Activated CD4-positive, alpha-beta T cell treated with anti-CD3 and anti-CD28 coated beads, Interleukin-2, amount 10 ng/mL, durations not matched to agents 24 days and 14 days (primary cell): ENCODE results near the gene GJB1. TPM values are rescaled to one million over a fixed set of nuclear protein-coding genes. Genes with fewer than 3 reads are reported as not detected.
A peak's percentile ranks its signal among the peaks of the same experiment; 100 is the strongest.

Experiments used
- DNase-seq: peaks from one replicate; pipeline ENCODE4 v3.0.0; 2022
- H3K27ac Mint-ChIP-seq: one replicate; pipeline ENCODE4 v1.8.0; 2022; ENCODE audit warnings: mild to moderate bottlenecking, mixed read lengths
- H3K27me3 Mint-ChIP-seq: one replicate; pipeline ENCODE4 v1.8.0; 2022; ENCODE audit warnings: mixed read lengths
- H3K36me3 Mint-ChIP-seq: one replicate; pipeline ENCODE4 v1.8.0; 2022; ENCODE audit warnings: low read depth, mild to moderate bottlenecking, mixed read lengths
- H3K4me1 Mint-ChIP-seq: one replicate; pipeline ENCODE4 v1.8.0; 2021; ENCODE audit warnings: mixed read lengths
- H3K4me3 Mint-ChIP-seq: one replicate; pipeline ENCODE4 v1.8.0; 2022; ENCODE audit warnings: mild to moderate bottlenecking, moderate library complexity, mixed read lengths
- H3K9me3 Mint-ChIP-seq: one replicate; pipeline ENCODE4 v1.8.0; 2021; ENCODE audit warnings: mixed read lengths
- intact Hi-C: fragments of 100-400 bp; cut with micrococcal nuclease; formaldehyde crosslinking; loops from one replicate; pipeline ENCODE4 v1.15.1; 2023
- total RNA-seq: library from RNA; stranded (reverse); gene quantifications from 2 replicates; pipeline ENCODE4 v1.2.3, GENCODE V29; 2022

GJB1 gene
- total RNA-seq, 1 donor from 2014 or later, result not detected

DNA sequence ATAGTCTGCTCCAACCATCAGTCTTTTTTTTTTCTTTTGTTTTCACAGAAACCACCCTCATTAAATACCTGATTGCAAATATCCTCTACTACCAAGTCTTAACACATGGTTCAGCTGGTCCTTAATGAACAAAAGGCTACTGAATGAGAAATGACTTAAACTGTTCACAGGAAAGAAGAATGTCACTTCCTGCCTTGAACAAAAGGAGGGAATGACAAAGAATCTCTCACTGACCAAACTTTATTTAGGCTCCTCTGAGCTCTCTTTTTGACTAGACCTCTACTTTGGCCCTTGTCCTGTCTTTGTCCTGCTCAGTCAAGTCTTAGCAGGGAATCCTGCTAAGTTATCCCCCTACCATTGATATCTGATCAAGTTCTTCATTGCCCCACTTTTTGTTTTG lies 31.8 kb upstream of the GJB1 start:
- peak overlapping the region; percentile 80 for H3K27ac Mint-ChIP-seq
- intact Hi-C loops, result no loop called here

DNA sequence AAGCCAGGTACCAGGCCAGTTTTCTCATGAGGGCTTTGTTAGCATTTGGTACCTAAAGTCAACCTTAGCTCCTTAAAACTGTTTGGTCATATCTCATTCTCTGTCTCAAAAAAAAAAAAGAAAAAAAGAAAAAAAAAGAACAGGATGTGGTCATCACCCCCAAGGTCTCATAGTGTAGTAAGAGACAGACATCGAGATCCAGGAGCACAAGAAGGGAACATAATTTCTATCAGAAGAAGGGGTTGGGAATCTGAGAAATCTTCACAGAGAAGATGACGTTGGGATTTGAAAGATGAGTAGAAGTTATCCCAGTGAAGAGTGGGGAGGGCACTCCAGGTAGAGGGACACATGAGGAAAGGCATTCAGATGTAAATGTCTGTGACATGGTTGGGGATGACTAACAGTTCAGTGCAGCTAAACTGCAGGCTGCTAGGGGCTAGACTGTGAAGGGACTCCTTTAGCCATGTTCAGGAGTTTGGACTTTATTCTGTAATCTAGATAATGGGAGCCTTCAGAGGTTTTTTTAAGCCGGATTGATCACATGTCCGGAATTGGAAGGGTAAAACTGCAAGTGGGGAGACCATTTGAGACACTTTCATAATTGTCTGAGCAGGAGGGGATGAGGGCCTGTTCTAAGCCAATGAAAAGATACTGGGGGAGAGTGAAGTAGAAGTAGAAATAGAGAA lies 26.9 kb upstream of the GJB1 start:
- peak overlapping the region; percentile 81 for H3K4me3 Mint-ChIP-seq
- peaks cover 25% of the 10 kb centered on the region for H3K4me1 Mint-ChIP-seq
- H3K27me3 Mint-ChIP-seq, result no peaks in the 10 kb centered on the region
- peaks cover 3% of the 10 kb centered on the region for H3K36me3 Mint-ChIP-seq
- intact Hi-C loops, result loop anchor here (1.0 to 5.0 kb wide), 3 partner anchors 14 to 87 kb away; partner anchors contain the start of genes NONO and ZMYM3
- no peaks in the 10 kb centered on the region for H3K9me3 Mint-ChIP-seq
- H3K27ac Mint-ChIP-seq, result peak overlapping the region; percentile 94
- DNase-seq, result peak; percentile 63

More for the DNA sequence above, 31.8 kb upstream of the GJB1 start:
- no peak for DNase-seq
- Mint-ChIP-seq H3K4me3 (no peak overlapping the region), H3K9me3 (no peaks in the 10 kb centered on the region), H3K36me3 (peaks cover 9% of the 10 kb centered on the region), H3K4me1 (peaks cover 16% of the 10 kb centered on the region), H3K27me3 (no peaks in the 10 kb centered on the region)

DNA sequence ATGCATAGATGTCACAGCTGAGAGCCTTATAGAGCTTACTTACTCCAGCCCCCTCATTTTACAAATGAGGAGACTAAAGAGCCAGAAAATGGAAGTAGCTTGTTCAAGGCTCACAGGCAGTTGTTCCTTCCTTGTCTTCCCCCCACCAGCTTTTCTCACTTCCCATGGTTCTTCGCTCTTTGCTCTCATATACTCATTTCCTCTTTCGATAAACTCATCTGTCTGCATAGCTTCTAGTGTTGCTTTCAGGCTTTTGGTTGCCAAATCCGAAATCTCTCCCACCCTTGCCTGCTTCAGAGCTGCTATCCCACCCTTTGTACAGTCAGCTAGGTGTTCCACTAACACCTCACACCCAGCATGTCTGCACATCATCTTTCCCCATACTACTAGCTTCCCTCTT lies 25.0 kb upstream of the GJB1 start:
- Mint-ChIP-seq H3K4me1 (peaks cover 18% of the 10 kb centered on the region), H3K4me3 (peak overlapping the region; percentile 91), H3K9me3 (no peaks in the 10 kb centered on the region), H3K36me3 (no peaks in the 10 kb centered on the region), H3K27ac (peak overlapping the region; percentile 88), H3K27me3 (no peaks in the 10 kb centered on the region)
- intact Hi-C loops, result loop anchor here (5.0 kb wide), 1 partner anchor 54 kb away; the partner anchor contains the start of gene ZMYM3
- peak; percentile 67 for DNase-seq

DNA sequence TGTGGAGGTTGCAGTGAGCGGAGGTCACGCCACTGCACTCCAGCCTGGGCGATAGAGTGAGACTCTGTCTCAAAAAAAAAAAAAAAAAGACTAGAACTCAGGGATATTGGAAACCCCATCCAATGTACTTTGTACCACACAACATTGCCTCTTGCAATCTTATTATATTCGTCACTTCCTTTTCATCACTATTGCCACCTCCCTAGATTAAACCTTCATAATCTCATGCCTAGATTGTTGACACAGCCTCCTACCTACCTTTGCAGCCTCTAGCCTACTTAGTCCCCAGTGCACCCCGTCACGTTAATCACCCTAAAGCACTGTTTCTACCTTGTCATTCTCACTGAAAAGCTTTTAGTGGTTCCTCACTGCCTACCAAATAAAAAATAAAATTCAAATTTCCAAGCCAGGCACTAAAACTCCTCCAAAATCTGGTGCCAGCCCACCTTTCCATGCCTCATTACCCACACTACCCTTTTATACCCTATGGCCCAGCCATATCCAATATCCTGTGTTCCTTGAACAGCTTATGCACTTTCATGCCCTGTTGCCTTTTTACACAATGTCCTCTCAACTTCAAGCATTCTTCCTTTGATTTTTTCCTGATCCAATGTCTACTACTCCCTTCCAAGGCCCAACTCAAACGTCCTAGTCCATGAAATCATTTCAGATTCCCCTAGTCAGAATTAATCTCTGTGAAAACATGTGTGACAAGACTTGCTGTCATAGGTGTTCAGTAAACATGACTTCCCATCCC lies 23.6 kb upstream of the GJB1 start:
- H3K36me3 Mint-ChIP-seq, result no peaks in the 10 kb centered on the region
- intact Hi-C loops, result loop anchor here (5.0 kb wide), 1 partner anchor 53 kb away; the partner anchor contains the start of gene ZMYM3
- H3K27me3 Mint-ChIP-seq, result no peaks in the 10 kb centered on the region
- H3K4me3 Mint-ChIP-seq, result peak overlapping the region; percentile 42
- peak overlapping the region; percentile 39 for H3K27ac Mint-ChIP-seq
- H3K9me3 Mint-ChIP-seq, result no peaks in the 10 kb centered on the region
- no peak for DNase-seq
- peaks cover 18% of the 10 kb centered on the region for H3K4me1 Mint-ChIP-seq

DNA sequence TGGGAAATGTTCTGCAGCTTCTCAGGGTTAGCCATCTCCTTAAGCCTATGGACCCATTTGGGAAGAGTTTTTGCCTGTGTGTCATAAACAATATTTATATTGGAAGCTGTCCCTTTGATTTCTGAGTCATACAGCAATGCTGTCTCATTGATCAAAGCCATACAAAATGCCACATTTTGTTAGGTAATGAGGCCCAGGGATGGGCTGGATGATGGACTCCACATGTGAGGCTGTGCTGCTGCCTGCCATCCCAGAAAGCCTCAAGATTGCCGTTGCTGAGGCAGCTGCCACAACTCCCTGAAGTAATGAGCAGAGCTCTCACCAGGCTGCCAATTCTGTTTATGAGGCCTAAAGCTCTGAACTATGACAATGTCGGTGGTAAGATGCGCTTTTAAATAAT lies 12.2 kb upstream of the GJB1 start:
- no peaks in the 10 kb centered on the region for H3K4me1 Mint-ChIP-seq
- no peak for DNase-seq
- peaks cover 14% of the 10 kb centered on the region for H3K27me3 Mint-ChIP-seq
- H3K4me3 Mint-ChIP-seq, result no peak overlapping the region
- H3K36me3 Mint-ChIP-seq, result no peaks in the 10 kb centered on the region
- no peaks in the 10 kb centered on the region for H3K9me3 Mint-ChIP-seq
- intact Hi-C loops, result no loop called here
- H3K27ac Mint-ChIP-seq, result no peak overlapping the region

DNA sequence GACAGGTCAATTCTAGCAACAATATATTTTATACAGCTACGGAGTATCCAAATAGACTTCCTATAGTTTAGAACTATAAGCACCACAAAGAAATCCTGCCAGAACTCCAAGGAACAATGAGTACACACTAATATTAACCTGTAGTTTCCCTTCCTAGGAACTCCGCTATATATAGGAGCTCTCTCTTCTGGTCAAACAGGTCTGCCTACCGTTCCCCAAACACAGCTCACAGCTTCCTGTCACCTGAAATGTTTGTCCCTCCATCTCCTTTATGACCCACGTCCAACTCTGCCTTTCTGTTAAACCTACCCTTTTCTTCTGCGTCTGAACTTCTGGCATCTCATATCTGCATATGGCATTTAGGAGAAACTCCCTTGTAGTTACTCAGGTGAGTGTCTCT lies 10.5 kb upstream of the GJB1 start:
- no peak overlapping the region for H3K4me3 Mint-ChIP-seq
- H3K36me3 Mint-ChIP-seq, result no peaks in the 10 kb centered on the region
- no peaks in the 10 kb centered on the region for H3K9me3 Mint-ChIP-seq
- intact Hi-C loops, result no loop called here
- no peaks in the 10 kb centered on the region for H3K4me1 Mint-ChIP-seq
- no peak overlapping the region for H3K27ac Mint-ChIP-seq
- no peak for DNase-seq
- peaks cover 14% of the 10 kb centered on the region for H3K27me3 Mint-ChIP-seq

DNA sequence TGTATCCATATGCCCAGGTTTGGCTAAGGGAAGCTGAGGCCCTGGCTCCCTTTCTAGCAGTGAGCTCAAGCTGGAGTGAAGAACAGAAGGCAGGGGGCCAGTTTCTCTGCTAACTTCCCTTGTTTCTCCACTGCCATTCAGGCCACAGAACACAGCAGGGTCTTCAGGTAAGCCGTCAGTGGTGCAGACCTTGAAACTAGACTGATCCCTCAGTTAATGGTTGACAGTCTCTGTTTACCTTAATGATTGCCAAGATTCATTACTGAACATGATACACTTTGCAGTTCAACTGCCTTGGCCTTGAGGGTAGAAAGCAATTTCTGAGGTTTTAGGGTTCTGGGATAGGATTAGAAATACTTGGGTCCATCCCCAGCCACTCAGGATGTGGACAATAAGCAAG lies 8.9 kb upstream of the GJB1 start:
- no peak for DNase-seq
- Mint-ChIP-seq H3K4me3 (no peak overlapping the region), H3K9me3 (no peaks in the 10 kb centered on the region), H3K27me3 (peaks cover 14% of the 10 kb centered on the region), H3K4me1 (no peaks in the 10 kb centered on the region), H3K27ac (no peak overlapping the region), H3K36me3 (no peaks in the 10 kb centered on the region)
- intact Hi-C loops, result no loop called here

DNA sequence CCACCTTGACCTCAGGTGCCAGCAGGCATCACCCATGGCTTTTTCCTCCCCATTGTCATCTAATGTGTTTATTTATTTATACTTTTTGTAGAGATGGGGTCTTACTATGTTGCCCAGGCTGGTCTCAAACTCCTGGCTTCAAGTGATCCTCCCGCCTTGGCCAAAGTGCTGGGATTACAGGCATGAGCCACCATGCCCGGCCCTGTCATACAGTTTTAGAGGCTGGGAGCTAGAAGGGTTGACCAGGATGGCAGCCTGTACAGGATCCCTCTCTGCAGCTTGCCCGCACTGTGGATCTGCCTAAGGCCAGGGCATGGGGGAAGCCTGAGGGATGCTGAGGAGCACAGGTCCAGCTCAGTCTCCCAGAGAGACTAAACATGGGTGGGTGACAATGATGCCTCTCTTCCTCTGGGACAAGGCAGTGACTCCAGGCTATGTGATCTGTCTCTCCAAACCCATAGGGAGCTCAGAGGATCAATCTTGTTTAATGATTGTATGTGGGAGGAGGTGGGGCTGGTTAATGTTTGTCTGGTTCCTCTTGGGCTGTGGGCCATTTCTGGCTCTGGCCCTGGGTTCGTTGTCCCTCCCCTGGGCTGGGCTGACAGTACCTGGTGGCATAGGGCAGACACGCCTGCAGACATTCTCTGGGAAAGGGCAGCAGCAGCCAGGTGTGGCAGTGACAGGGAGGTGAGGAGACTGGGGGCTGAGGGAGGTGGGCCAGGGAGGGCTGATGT lies 8.3 kb upstream of the GJB1 start:
- DNase-seq, result no peak
- Mint-ChIP-seq H3K27ac (no peak overlapping the region), H3K36me3 (no peaks in the 10 kb centered on the region), H3K4me1 (no peaks in the 10 kb centered on the region), H3K27me3 (peaks cover 14% of the 10 kb centered on the region), H3K4me3 (no peak overlapping the region), H3K9me3 (no peaks in the 10 kb centered on the region)
- intact Hi-C loops, result no loop called here

DNA sequence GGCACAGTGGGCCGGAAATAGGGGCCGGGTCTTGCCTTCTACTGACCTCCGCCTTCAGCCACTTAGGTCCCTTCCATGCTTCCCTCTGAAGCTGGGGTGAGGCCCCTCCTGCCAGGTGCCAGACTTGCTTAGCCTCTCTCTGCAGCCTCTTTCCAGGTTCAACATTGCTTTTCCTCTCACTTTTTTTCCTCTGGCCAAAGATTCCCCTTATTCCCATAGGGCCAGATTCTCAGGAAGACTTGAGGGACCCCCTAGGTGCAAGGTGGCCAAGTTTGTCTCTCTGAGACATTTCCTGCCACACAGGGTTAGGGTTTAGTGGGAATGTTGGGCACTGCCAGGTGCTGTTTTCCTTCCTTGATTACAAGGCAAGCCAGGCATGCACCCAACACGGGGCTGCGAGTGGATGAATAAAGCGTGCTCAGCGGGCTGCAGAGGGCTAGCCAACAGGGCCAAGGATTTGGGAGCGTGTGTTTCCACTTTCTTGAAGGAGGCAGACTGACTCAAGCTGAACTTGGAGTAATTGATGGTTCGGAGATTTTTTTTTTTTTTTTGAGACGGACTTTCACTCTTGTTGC lies 7.6 kb upstream of the GJB1 start:
- peaks cover 13% of the 10 kb centered on the region for H3K27me3 Mint-ChIP-seq
- no peaks in the 10 kb centered on the region for H3K4me1 Mint-ChIP-seq
- H3K27ac Mint-ChIP-seq, result no peak overlapping the region
- no peaks in the 10 kb centered on the region for H3K9me3 Mint-ChIP-seq
- intact Hi-C loops, result no loop called here
- no peaks in the 10 kb centered on the region for H3K36me3 Mint-ChIP-seq
- no peak for DNase-seq
- no peak overlapping the region for H3K4me3 Mint-ChIP-seq

DNA sequence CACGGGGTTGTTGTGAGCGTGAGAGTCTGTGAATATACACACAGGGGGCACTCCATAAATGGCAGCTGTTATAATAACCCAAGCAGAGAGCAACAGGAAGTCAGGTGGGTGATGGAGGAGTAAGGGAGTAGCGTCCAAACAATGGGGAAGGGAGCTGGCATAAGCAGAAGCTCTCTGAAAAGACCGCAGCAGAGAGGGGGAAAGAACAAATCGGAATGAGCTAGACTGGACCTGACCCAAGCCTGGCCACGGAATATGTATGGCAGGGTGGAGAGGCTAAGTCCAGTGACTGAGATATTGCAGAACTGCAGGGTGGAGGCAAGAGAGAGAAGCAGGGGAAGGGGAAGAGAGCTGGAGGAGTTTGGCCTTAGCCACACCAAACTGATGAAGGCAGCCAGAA lies 6.5 kb upstream of the GJB1 start:
- intact Hi-C loops, result no loop called here
- Mint-ChIP-seq H3K27ac (no peak overlapping the region), H3K27me3 (peaks cover 11% of the 10 kb centered on the region), H3K36me3 (no peaks in the 10 kb centered on the region), H3K4me3 (no peak overlapping the region), H3K4me1 (no peaks in the 10 kb centered on the region), H3K9me3 (no peaks in the 10 kb centered on the region)
- no peak for DNase-seq

DNA sequence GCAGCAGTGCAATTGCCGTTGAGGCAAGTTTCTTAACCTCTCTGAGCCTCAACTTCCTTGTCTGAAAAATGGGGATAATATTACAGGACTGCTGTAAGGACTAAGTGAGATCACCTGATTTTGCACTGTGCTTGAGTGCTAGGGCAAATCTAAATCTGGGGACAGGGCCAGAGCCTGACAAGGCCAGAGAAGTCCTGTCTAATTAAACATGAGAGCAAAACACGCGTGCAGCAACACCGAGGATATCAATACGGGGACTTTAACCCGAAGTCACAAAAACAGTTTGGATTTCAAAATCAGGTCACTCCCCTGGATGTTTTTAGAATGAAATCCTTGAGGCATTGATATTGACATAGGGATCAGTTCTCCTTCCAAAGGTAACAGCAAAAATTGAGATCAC lies 5.7 kb upstream of the GJB1 start:
- Mint-ChIP-seq H3K27ac (no peak overlapping the region), H3K27me3 (peaks cover 10% of the 10 kb centered on the region), H3K9me3 (no peaks in the 10 kb centered on the region), H3K4me1 (no peaks in the 10 kb centered on the region), H3K4me3 (no peak overlapping the region), H3K36me3 (no peaks in the 10 kb centered on the region)
- intact Hi-C loops, result no loop called here
- DNase-seq, result no peak

DNA sequence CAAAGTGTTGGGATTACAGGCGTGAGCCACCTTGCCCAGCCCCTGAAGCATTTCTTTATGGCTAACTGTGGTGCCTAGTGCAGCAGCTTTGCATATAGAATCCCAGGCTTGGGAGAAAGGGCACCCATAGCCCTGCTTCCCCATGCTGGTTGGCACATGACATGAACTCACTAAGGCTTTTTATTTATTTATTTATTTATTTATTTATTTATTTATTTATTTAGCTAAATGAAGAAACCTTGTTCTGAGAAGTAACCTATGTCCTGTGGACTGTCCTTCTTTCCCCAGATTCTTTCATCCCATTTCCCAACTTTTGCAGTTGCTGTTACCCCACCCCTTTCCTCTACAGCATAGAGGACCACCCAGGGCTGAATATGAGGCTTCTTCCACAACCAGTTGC lies 1.9 kb upstream of the GJB1 start:
- H3K4me3 Mint-ChIP-seq, result no peak overlapping the region
- no peaks in the 10 kb centered on the region for H3K36me3 Mint-ChIP-seq

DNA sequence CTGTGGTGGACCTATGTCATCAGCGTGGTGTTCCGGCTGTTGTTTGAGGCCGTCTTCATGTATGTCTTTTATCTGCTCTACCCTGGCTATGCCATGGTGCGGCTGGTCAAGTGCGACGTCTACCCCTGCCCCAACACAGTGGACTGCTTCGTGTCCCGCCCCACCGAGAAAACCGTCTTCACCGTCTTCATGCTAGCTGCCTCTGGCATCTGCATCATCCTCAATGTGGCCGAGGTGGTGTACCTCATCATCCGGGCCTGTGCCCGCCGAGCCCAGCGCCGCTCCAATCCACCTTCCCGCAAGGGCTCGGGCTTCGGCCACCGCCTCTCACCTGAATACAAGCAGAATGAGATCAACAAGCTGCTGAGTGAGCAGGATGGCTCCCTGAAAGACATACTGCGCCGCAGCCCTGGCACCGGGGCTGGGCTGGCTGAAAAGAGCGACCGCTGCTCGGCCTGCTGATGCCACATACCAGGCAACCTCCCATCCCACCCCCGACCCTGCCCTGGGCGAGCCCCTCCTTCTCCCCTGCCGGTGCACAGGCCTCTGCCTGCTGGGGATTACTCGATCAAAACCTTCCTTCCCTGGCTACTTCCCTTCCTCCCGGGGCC lies 1.2 kb downstream of the GJB1 start:
- no peaks in the 10 kb centered on the region for H3K36me3 Mint-ChIP-seq
- no peaks in the 10 kb centered on the region for H3K9me3 Mint-ChIP-seq
- no peak overlapping the region for H3K27ac Mint-ChIP-seq
- intact Hi-C loops, result no loop called here
- H3K4me3 Mint-ChIP-seq, result no peak overlapping the region
- peaks cover 2% of the 10 kb centered on the region for H3K27me3 Mint-ChIP-seq
- no peaks in the 10 kb centered on the region for H3K4me1 Mint-ChIP-seq
- no peak for DNase-seq

More for the DNA sequence above, 1.9 kb upstream of the GJB1 start:
- H3K27ac Mint-ChIP-seq, result no peak overlapping the region
- H3K9me3 Mint-ChIP-seq, result no peaks in the 10 kb centered on the region
- H3K27me3 Mint-ChIP-seq, result no peaks in the 10 kb centered on the region
- no peaks in the 10 kb centered on the region for H3K4me1 Mint-ChIP-seq
- intact Hi-C loops, result no loop called here
- no peak for DNase-seq
